WI38 (cell line): ENCODE data around the gene GDAP2.

ENCODE experiments used
- H3K4me3 ChIP-seq: 2 replicates; pipeline ENCODE4 v1.5.1; 2011; ENCODE audit warnings: low read depth, mild to moderate bottlenecking, control low read depth, low read length
- TF ChIP-seq, protein P1 (sequence below): IDR thresholded peaks from 2 replicates; pipeline ENCODE4 v1.5.1; 2012; ENCODE audit warnings: low read depth, mild to moderate bottlenecking, control low read depth, low read length

GDAP2 gene

GRCh38 chr1:117826540-117827078 lies 102.8 kb downstream of the GDAP2 start:
- TF ChIP-seq, protein P1, sequence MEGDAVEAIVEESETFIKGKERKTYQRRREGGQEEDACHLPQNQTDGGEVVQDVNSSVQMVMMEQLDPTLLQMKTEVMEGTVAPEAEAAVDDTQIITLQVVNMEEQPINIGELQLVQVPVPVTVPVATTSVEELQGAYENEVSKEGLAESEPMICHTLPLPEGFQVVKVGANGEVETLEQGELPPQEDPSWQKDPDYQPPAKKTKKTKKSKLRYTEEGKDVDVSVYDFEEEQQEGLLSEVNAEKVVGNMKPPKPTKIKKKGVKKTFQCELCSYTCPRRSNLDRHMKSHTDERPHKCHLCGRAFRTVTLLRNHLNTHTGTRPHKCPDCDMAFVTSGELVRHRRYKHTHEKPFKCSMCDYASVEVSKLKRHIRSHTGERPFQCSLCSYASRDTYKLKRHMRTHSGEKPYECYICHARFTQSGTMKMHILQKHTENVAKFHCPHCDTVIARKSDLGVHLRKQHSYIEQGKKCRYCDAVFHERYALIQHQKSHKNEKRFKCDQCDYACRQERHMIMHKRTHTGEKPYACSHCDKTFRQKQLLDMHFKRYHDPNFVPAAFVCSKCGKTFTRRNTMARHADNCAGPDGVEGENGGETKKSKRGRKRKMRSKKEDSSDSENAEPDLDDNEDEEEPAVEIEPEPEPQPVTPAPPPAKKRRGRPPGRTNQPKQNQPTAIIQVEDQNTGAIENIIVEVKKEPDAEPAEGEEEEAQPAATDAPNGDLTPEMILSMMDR = no peak
- H3K4me3 ChIP-seq = no peak overlapping the region

DNA sequence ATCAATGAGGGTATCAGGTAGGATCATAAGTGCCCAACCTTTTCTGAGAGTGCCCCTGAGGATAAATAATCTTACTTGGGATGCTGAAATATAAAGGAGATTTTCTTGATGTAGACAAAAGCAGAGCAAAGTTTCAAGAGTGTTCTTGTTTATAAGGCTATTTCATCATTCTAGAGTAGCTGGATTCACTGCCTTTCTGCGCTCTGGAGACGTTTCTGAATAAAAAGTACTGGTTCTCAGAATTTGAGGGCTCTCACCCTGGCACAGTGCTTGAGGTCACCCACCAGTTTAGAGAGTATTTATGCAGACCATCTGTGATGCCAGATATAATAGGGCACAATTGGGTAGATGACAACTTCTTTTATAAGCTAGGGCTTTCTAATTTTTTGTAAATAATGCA lies 103.3 kb downstream of the GDAP2 start:
- TF ChIP-seq, protein P1 = no peak
- no peak overlapping the region for H3K4me3 ChIP-seq

DNA sequence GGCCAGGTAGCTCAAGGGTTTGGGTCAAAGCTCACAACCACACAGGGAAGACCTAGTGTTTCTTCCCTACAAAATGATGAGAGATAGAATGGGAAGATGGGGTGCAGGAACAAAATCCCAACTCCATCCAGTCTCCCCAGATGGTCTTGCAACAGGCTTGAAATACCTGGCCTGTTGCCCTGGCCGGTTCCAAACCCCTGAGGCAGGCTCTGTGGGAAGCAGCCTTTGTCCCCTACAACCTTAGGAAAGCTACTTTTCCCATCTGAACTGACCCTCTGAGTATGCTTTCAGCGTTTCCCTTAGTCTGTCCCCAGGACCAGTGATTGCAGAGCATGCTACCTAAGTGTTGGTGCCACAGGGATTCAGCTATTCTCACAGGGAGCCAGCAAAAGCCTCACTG lies 104.0 kb downstream of the GDAP2 start:
- TF ChIP-seq, protein P1 = no peak
- no peak overlapping the region for H3K4me3 ChIP-seq

DNA sequence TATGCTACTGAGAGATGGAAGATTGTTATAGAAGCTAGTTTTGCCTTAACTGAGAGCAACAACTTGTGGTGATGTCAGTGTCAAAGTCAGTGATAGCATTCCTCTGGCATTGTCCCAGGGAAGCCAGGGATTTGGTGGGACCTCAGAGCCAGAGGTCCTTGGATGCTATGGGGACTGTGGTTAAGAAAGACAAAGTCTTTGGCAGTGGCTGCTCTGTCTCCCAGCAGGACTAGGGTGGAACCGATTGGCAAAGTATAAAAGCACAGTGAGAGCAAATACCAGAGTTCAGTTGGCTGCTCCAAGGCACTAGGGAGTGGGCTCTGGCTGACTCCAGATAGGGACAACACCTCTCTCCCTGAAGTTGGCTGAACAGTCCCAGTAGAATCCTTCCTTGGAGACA lies 104.8 kb downstream of the GDAP2 start:
- H3K4me3 ChIP-seq = no peak overlapping the region
- TF ChIP-seq, protein P1 = no peak

DNA sequence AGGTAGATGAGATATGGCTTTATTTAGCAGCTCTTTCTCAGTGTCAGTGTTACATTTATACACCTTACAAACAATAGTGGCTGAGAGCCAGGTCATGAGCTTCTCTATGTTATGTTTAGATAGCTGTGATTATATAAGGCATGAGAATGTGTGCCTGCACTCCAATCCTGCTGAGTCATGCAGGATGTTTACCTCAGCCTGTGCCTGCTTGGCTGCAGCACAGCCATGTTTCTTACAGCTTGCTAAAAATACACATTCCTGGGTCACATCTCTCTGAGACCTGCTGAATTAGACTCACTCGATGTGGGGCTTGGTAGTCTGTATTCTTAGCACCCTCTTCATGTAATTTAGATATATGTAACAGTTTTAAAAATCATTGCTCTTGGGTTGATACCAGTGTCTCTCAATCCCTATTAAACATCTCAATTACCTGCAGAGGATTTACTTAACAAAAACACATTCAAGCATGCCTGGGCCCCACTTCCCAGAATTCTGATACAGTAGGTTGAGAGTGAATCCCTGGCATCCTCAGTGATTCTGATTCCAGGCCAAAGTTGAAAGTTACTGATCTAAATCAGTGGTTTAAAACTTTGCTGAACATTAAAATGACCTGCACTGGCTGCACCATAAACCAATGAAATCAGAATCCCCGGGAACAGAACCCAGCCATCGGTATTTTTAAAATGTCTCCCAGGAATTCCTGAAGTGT lies 107.5 kb downstream of the GDAP2 start:
- H3K4me3 ChIP-seq = peak overlapping the region; percentile 29; the same call in 1 of the 2 replicates
- TF ChIP-seq, protein P1 = no peak

- H3K4me3 ChIP-seq = peak overlapping the region; percentile 29; the same call in 1 of the 2 replicates
- TF ChIP-seq, protein P1 = no peak
Observed at GRCh38 chr1:117821382-117821755, 108.1 kb downstream of the GDAP2 start.

- TF ChIP-seq, protein P1 = no peak
- peak overlapping the region; percentile 29; the same call in 1 of the 2 replicates for H3K4me3 ChIP-seq
Observed at GRCh38 chr1:117820694-117821381, 108.6 kb downstream of the GDAP2 start.
